IPS-NIHi7 (cell line): Measurements from ENCODE around the gene HOXB7.
A peak's percentile ranks its signal among the peaks of the same experiment; 100 is the strongest.

Source experiments
- DNase-seq: peaks from one replicate; pipeline ENCODE4 v3.0.0; 2012; ENCODE audit warnings: mixed read lengths; ENCODE audit errors: extremely low spot score

HOXB7 gene

DNA sequence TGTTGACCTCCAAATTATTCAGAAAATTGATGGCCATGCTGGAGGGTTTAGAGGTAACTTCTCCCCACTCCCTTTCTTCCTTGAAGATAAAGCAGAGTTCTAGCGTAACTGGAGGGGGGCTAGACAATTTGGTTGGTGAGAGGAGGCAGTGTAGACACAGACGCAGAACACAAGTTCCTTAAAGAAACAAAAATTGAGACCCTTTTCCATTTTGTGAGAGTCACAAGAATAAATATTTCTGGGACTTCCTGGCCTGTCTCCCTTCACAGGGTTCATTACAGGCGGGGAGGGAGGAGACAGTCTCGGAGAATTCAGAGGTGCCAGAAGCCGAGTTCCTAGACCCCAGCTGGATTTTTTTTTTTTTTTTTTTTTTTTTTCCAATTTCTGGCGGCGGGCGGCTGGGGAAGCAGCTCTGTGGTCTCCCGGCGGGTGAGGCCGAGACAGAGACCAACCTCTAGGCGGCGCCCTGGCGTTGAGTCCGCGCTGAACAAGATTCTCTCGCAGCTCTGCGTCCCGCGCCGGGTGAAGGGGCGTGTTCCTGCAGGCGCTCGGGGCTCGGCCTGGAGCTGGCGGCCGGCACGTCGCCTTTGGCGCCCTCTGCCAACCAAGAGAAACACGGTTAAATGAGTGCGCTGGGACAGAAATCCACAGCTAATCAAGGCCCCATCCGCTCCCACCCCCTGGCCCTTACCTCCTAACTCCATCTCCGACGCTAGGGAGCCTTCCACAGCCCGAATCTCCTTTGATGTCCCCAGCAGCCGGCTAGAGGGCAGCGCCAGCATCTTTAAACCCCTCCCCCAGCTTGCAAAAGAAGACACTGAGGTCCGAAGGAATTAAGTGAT is 25.6 kb upstream of the HOXB7 start:
- DNase-seq: peak; percentile 93

DNA sequence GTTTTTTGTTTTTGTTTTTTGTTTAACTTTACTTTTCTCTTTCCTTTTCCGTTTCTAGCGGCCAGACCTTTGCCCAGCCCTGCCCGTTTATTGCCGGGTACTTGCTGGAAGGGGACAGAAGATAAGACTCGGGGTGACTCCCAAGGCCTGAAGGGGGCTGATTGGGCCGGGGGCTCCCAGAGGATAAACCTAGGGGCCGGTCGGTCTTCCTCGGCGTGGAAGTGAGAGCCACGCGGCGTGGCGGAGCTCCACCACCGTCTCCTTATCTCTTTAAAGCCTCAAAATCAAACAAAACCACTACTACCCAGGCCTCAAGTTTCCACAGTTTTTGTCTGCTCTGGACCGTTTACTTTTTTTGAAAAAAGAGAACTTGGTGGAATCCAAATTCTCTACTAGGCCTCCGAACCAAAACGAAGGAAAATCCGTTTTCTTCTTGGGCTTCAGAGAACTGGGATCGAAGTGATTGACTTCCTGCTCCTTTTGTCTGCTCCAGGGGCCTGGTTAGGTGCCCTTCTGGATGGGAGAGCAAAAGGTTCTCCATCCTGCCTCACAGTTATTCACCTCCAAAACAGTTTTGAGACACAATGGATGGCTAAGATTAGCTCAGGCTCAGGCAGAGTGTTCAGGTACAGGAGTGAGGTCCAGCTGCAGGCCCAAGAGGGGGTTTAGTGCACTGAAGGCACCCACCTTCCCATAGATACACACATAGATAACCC is 23.8 kb upstream of the HOXB7 start:
- no peak for DNase-seq

DNA sequence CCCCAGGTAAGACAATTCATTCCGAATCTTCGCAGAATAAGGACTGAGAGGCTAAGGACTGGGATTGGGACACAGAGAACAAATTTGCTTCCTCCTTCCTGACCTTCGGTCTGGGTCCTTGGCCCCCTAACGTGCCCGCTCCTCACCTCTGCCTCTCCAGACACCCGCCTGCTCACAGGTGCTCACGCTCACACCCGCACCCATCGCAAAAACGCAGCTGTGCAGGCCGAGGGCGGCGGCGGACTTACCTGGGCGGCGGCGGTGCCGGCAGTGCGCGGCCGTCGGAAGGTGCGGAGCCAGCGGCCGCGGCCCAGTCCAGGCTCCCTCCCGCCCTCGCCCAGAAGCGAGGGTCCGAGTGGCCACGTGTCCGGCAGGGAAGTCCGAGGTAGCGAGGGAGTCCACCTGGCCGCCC is 22.5 kb upstream of the HOXB7 start:
- no peak for DNase-seq

DNA sequence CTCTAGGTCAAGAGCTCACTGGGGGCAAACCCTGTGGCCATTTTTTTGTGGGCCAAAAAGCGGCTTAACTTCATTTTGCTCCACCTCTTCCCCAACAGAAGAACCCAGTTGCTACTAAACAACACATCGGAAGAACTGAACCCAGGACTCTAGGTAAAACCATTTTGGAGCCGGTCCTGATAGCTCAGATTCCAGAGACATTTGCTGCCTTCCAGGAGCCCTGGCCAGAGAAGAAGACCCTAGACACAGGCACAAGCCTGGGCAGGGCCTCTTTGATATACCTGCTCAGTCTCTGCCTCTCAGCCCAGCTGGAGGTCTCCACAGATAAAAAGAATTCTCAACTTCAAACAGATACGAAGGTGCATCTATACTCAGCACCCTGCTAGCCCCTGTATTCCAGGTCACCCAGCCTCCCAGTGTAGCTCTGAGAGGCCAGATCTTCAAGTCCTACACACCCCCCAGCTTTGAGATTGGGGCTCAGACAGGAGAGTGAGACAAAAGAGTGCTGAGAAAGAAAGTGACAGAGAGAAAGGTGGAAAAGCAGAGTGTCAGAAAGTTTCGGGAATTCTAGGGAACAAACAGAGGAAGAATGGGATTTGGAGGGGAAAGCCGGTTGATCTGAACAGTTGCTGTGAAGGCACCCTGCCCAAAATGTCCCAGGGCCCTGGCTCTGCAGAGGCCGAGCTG is 21.9 kb upstream of the HOXB7 start:
- no peak for DNase-seq

DNA sequence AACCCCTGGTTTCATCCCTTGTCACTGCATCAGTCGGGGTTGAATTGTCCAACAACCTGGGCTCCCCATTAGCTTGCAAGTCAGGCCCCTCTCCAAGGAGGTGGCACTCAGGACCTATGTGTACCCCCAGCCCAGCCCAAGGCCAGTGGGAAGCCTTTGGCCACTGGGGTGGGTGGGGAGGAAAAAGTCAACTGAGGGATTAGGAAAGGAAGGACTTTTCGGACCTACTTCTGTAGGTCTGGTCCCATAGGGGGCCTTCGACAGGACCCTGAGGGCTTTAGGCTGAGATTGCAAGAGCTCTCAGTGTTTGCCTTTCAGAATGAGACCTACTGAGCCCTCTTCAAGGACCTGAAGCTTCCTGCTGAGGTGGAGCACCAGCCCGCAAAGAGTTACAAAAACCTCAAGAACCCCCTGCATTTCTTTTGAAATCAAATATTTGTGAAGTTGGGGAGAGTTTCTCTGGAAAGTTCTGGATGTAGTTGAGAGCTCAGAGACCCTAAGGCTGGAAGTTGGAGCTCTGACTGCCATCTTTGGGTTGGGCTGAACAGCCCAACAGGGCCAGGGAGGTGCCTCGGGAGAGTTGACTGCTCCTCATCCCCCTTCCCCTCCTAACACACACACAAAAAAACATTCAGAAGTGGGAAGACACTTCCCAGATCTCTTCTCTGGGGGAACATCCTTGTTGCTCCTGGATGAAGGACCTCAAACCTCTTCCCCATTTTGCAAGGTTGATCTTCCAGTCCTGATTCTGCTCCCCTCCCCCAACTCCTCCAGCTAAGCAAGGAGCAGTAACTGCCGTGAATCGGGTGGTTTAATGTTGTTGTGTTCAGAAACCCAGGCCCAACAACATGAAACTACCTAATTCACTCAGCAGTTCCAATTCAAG is 21.1 kb upstream of the HOXB7 start:
- DNase-seq: no peak

DNA sequence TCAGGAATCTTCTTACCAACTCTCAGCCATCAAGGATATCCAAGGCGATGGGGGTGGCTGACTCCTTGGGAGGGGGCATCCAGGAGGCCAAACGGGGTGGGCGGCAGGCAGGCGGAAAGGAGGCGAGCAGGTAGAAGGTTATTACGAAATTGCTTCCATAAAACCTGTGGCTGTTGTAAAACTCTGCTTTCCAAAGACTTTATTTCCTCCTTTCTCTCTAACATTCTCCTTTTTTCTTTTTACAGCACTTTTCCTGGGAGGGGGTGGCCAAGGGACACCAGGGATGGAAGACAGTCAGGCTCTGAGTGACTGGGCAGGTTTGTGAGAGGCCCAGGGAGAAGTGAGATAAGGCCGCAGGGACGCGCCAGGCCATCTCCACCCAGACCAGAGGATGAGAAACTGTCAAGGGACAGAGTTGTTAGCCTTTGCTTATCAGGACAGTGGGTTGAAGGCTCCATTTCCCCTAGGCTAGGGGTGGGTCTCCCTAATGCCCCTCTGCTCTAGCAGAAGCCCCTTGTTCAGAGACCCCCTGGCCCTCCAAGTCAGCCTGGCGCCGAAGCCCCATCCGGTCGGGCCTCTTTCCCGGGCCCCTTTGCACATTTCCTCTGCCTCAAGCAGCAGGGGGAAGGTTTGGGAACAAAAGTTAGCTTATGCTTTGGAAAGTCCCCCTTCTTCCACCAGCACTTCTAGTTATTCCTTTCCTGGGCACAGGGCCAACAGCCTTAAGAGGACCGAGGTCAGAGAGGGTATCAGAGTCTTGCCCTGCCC is 20.3 kb upstream of the HOXB7 start:
- DNase-seq: no peak

DNA sequence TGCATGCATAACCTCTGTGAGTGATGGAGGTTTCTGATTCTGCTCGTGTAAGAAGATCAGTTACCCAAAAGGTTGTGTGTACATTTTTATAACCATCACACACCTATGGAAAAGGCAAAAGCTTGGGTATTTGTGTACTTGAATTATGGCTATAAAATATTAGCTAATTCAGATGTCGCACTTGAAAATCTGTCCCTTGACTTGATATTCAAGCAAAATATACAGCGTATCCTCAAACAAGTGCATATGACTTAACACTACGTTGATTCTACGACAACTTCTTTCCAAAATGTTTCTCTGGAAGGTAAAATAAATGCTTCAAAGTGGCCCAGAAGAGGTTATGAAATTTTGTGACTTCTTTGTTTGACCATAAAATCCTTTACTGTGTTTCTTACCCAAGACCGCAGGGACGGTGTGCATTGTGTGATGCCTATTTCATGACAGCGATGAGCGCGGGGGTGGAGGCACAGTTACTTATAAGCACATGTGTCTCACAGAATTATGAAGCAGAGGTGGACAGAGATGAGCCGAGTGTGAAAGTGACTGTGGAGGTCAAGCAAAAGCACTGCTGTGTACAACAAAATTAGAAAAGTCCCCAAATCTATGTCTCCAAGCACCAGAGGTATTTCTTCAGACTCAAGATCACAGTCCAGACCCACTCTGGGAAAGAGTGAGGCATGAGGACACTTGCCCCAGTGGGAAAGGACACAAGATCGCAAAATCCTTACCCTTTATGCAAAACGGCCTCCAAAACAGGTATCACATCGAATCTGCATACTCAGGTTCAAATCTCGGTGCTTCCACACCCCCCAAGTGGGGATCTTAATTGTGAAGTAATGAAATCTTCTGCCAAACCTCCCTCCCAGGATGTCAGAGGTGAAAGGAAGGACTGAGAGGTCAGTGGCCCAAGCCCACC is 19.4 kb upstream of the HOXB7 start:
- no peak for DNase-seq

DNA sequence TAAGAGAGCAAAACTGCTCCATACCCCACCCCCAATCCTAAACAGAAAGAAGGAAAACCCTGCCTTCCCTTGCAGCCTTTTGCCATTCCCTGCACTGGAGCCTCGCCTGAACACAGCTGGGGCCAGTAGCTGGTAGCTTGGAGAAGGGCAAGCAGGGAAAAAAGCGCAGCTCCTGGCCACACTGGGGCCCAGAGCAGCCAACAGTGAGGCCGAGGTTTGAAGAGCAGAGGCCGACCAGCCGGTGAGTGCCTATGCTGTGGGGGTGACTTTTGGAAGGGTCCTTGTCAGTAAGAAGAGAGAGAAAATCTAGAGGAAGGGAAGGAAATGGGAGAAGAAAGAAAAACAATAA is 18.6 kb upstream of the HOXB7 start:
- DNase-seq: no peak

DNA sequence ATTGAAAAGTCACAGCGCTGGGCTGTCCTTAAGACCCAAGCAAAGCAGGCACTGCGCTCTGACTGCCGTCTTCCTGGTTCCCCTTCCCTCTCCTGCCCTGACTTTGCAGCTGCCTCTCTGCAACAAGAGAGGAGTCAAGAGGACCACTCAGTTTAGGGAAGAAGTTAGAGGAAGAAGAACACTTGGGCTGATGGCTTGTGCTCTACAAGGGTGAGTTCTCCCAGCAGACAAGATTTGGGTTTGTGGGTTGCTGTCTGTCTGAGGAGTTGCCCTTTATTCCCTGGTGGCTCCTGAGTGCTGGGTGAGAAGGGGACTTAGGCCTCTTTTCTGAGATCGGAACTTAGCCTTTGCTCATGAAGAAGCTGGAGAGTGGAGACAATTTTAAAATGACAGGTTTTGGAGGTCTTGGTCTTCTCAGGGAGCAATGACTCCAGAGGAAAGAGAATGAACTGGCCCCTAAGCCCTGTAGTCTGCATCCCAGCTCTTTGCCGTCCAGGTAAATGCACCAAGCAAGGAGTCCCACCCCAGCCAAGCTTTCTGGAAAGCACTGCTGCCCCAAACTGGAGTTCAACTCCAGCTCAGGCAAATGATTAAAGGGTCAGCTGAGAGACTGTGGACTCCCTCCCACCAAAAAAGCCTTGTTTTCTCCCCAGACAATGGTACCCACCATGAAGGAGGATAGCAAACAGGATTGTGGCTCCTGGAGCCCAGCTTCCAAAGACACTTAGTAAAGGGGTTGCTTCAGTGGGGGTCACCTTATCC is 18.0 kb upstream of the HOXB7 start:
- no peak for DNase-seq

DNA sequence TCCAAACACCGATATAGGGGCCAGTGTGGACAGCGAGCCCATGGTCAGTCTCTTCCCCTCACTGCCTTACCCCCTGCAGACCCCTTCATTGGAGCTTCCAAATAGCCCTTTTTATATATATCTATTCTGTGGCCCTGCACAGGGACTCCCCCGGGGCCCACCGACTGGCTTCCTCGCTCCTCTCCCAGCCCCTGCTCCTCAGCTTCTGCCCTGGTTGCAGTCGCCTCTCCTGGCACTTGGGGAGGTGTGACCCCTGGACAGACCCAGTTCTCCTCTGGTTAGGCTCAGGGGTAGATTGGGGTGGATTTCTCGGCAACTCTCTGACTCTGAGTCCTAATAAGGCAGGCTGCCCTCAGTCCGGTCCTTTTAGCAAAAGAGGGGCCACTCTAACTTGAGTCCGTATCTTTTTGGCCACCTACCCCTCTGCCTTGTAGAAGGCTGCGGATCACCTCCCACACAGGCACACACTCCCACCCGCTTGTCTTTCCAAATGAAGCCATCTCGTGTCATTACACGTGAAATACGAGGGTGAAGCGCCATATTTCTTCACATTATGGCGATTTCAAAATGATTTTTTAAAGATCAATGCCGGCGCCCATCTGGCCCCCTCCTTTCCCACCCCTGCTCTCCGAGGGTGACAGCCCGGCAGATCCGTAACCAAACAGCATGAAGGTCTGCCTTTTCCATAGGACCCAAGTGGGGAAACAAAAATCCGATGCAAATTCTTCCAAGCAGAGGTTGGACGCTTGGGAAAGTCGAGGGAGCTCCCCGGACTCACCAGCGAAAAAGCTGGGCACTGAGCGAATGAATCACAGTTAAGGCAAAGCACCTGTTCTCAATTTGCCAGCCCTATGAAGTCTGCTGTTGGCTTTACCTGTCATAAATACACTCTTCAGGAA is 17.1 kb upstream of the HOXB7 start:
- no peak for DNase-seq

DNA sequence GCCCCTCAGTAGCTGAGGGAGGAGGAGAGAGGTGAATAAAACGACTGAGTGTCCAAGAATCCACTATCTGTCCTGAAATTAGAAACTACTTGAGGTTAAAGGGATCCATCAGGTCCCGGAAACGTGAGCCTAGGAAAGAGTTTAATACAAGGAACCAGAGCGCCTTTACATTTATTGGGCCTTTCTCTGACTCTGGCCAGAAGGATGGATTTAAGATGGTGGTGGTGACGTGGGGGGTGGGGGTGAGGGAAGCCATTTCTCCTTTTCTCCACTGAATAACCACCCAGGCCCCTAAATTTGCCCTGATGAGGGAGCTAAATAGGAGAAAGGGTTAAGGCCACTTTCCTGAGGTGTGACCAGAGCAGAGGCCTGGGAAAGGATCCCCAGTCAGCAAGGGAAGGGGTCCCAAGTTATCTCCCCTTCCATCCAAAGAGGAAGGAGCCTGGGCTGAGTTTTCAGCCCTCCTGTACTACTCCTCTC is 16.3 kb upstream of the HOXB7 start:
- DNase-seq: no peak

DNA sequence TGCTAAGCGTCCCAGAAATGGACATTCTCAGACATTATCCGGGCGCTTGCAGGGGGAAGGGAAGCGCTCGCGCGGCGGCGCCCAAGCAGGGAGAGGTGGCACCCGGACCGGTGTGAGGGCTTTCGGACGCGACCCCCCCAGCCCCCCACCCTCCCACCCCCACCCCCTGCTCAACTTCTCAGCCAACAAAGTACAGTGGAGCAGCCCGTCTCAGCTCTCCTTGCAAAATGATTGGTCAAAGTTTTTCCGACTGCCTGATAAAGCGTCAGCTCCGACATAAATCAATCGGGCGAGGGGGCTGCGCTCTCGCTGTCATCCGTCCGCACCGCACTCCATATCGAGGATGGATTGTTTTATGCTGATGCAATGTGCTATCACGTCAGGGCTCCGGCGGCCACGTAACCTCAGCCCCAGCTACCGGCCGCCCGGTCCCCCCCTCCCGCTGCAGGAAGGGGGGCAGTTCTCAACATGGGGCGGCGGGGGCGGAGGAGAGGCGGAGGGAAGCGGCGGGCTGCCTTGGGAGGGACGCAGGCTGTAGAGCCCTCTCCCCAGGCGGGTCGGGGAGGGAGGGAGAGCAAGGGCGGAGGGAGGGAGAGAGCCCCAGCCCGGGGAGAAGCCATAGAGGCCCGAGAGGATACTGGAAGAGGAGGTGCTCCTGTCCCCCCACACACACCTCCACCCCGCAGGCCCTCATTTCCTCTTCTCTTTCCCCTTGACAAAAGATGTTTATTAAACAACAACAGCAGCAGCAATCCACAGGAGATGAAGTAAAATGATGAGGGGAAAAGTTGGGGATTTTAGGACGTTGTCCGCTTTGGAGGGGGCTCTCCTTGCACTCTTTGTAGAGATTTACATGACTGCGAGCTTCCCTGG is 15.7 kb upstream of the HOXB7 start, which contains the start of gene HOXB9:
Gene HOXB9, minus strand, starts transcription at position 114 of the 873 bp plus-strand sequence. Its CDS starts 89 bp downstream, at position 25.
- DNase-seq: peak; percentile 68

DNA sequence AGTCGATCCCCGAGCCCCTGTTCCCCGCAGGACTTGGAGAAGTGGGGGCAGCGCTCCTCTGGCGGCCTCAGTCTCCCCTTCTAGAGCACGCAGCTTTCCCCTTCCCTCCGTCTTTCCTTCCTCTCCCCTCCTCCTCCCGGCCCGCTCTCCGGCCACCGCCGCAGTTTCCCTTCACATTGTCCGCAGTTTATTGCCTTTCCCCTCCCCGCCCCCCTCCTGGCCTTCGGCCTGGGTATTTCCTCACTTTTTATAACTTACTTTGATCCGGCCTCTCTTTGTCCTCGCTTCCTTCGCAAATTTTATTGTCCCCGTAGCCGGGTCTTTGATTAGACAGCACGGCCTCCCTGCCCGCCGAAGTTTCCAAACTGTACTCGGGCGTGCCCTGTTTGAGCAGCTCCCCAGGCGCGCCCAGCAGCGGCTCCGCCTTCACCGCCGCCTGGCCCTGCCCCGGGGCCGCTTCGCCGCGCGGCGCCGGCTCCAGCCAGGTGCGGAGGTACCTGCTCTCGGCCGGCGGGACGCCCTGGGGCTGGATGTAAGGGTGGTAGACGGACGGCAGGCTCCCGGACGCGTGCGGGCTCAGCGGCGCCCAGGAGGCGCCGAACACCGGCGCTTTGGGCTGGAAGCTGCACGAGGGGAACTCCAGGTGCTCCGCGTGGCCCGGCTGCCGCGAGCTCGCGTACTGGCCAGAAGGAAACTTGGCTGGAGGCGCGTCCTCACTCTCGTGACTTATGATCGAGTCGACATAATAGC is 14.9 kb upstream of the HOXB7 start:
- DNase-seq: peak; percentile 65

DNA sequence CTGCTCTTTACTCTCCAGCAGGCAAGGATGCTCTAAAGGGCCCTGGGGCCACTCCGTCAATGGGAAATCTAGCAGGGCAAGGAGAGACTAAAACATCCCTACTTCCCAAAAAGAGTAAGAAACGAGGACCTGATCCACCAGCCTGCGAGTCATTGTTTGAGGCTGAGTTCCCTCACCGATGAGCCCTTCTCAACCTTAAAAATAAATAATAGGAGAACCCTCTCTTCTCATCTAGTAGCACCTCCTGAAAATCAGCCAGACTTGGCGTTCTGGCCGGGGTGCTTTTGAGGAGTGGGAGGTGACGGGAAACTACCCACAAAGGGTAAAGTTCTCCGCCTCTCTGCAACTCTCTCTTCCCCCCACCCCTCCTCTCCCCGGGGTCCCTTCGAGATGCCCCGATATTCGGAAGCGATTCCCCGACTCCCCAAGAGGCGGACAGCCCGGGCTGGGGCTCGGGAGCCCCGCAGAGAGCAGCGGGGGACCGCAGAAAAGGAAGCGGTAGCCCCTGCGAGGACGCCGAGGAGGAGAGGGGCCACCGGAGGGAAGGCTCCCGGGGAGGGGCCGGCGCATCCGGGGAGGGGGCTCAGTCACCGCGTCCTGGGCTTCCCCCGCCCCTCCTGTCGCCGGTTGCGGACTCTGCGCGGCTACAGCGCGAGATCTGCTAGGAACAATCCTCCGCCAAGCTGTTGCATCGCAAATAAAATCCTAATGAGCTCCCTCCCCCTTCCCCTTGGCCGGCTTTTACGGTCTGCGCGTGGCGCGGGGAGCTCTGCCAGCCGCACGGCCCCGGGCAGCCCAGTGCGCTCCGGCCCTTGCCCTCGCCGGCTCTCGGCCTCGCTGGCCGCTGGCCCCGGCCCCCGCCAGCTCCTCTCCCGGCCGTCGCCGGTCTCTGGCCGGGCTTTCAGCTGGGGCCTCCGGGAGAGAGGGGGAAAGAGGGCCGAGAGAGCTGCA is 14.0 kb upstream of the HOXB7 start:
- DNase-seq: no peak

DNA sequence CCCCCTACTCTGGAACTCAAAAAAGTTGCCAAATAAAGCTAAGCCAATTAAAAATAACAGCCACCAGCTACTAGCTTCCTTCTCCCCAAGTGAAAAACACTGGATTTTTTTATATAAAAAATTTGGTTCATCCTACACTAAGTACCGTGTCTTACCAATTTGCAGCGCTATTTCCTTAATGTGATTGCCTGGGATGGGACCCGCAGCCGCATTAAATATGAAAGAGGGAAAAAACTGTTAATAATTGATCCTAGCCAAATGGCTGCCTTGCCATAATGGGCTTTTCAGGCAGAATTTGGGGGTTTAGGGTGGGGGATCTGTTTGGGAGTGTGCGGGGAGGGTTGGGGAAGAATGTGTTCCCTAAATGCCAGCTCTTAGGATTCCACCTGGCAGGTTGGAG is 13.3 kb upstream of the HOXB7 start:
- DNase-seq: no peak
